K562 (cell line): Measurements from ENCODE around the gene NLRP10. TPM values are rescaled to one million over a fixed set of nuclear protein-coding genes. Genes with fewer than 3 reads are reported as not detected.

Source experiments
- CBFA2T2 ChIP-seq: fragments of 450-650 bp; conservative IDR thresholded peaks from 2 replicates; pipeline ENCODE4 v1.6.1; 2017; ENCODE audit warnings: mild to moderate bottlenecking
- CC2D1A ChIP-seq: fragments of 450-650 bp; IDR thresholded peaks from 2 replicates; pipeline ENCODE4 v1.6.1; 2017; ENCODE audit warnings: mild to moderate bottlenecking
- CREM ChIP-seq: IDR thresholded peaks from 2 replicates; pipeline ENCODE4 v1.6.1; 2014; ENCODE audit warnings: antibody characterized with exemption, low read depth
- EWSR1 ChIP-seq: fragments of 450-650 bp; IDR thresholded peaks from 2 replicates; pipeline ENCODE4 v1.6.1; 2018; ENCODE audit warnings: borderline replicate concordance, mild to moderate bottlenecking, low read depth, moderate library complexity; ENCODE audit not compliant: partially characterized antibody
- EZH2 ChIP-seq: IDR thresholded peaks from 2 replicates; pipeline ENCODE4 v1.6.1; 2012; ENCODE audit warnings: low read depth, mild to moderate bottlenecking, inconsistent platforms, low read length, borderline replicate concordance
- HNRNPLL ChIP-seq: fragments of 200-400 bp; formaldehyde crosslinking; IDR thresholded peaks from 2 replicates; pipeline ENCODE4 v1.6.1; 2017; ENCODE audit warnings: low read length, low read depth, mild to moderate bottlenecking; ENCODE audit not compliant: poor library complexity, severe bottlenecking
- LCOR ChIP-seq: sonication (generic); formaldehyde crosslinking; IDR thresholded peaks from 2 replicates; pipeline ENCODE4 v1.8.0; 2022; ENCODE audit warnings: mild to moderate bottlenecking, missing genetic modification reagents
- MAFK ChIP-seq: IDR thresholded peaks from 2 replicates; pipeline ENCODE4 v1.6.1; 2011; ENCODE audit warnings: low read length, improper control_type of control experiment
- NEUROD1 ChIP-seq: fragments of 150-350 bp; IDR thresholded peaks from 2 replicates; pipeline ENCODE4 v1.6.1; 2014; ENCODE audit warnings: borderline replicate concordance, low read length, low read depth; ENCODE audit not compliant: partially characterized antibody
- OTX1 ChIP-seq: fragments of 450-650 bp; formaldehyde crosslinking; IDR thresholded peaks from 2 replicates; pipeline ENCODE4 v1.4.0; 2022; ENCODE audit warnings: mild to moderate bottlenecking
- PHF8 ChIP-seq: fragments of 200-600 bp; sonication (generic); IDR thresholded peaks from 2 replicates; pipeline ENCODE4 v1.6.1; 2012; ENCODE audit warnings: mixed run types, mild to moderate bottlenecking, inconsistent platforms, low read length, moderate library complexity, borderline replicate concordance
- POLR2G ChIP-seq: fragments of 200-400 bp; formaldehyde crosslinking; IDR thresholded peaks from 2 replicates; pipeline ENCODE4 v1.6.1; 2017; ENCODE audit warnings: low read depth, mild to moderate bottlenecking, antibody characterized with exemption, low read length, moderate library complexity
- PTBP1 ChIP-seq: fragments of 200-400 bp; formaldehyde crosslinking; IDR thresholded peaks from 2 replicates; pipeline ENCODE4 v1.6.1; 2017; ENCODE audit warnings: low read depth, low read length
- RB1 ChIP-seq: fragments of 450-650 bp; IDR thresholded peaks from 2 replicates; pipeline ENCODE4 v1.6.1; 2017; ENCODE audit warnings: low read depth, mild to moderate bottlenecking
- RBBP5 ChIP-seq: fragments of 200-600 bp; sonication (generic); IDR thresholded peaks from 2 replicates; pipeline ENCODE4 v1.6.1; 2012; ENCODE audit warnings: borderline replicate concordance, mild to moderate bottlenecking, low read length, control low read depth, inconsistent platforms; ENCODE audit not compliant: insufficient read depth, poor library complexity, severe bottlenecking
- ZEB2 ChIP-seq: fragments of 450-650 bp; IDR thresholded peaks from 2 replicates; pipeline ENCODE4 v1.6.1; 2016
- ZNF121 ChIP-seq: sonication (generic); formaldehyde crosslinking; conservative IDR thresholded peaks from 2 replicates; pipeline ENCODE4 v1.8.0; 2022; ENCODE audit warnings: missing genetic modification reagents
- ZNF263 ChIP-seq: sonication (generic); formaldehyde crosslinking; IDR thresholded peaks from 2 replicates; pipeline ENCODE4 v1.8.0; 2022; ENCODE audit warnings: mild to moderate bottlenecking, missing genetic modification reagents, borderline replicate concordance
- ZZZ3 ChIP-seq: fragments of 450-650 bp; IDR thresholded peaks from 2 replicates; pipeline ENCODE4 v1.6.1; 2016; ENCODE audit warnings: antibody characterized with exemption, mild to moderate bottlenecking, moderate library complexity
- polyA plus RNA-seq, 8 experiments: library from polyadenylated mRNA; depleted of rRNA in 4 of 8; stranded (reverse) in 5 of 8; unstranded in 3 of 8; fragments of >200 nt; fragmentation: Nextera tagmentation in 2 of 8; fragmentation: Illumina TruSeq in 1 of 8; extraction: Ambion mirVana in 2 of 8; extraction: Trizol in 1 of 8; gene quantifications; 2 replicates each; pipeline versions ENCODE4 v1.2.1 to v1.2.3, GENCODE V29; 2011 to 2014; ENCODE audit warnings: inconsistent platforms in 1 of 8, missing spikeins in 1 of 8
- total RNA-seq, 7 experiments: library from RNA; depleted of rRNA in 6 of 7; stranded (reverse); fragments of >200 nt in 6 of 7; fragmentation: Illumina TruSeq in 2 of 7; extraction: Trizol in 2 of 7; gene quantifications; 2 replicates each; pipeline versions ENCODE4 v1.2.1 to v1.2.3, GENCODE V29; 2011 to 2021; ENCODE audit warnings: low replicate concordance in 1 of 7
- TF ChIP-seq, protein P1 (sequence below): sonication (generic); formaldehyde crosslinking; IDR thresholded peaks from 2 replicates; pipeline ENCODE4 v1.8.0; 2023; ENCODE audit warnings: mild to moderate bottlenecking, missing genetic modification reagents
- TF ChIP-seq, protein P2 (sequence below): sonication (generic); formaldehyde crosslinking; IDR thresholded peaks from 2 replicates; pipeline ENCODE4 v1.8.1; 2022; ENCODE audit warnings: missing genetic modification reagents
- TF ChIP-seq, protein P3 (sequence below): sonication (generic); formaldehyde crosslinking; IDR thresholded peaks from 2 replicates; pipeline ENCODE4 v1.8.0; 2023; ENCODE audit warnings: mild to moderate bottlenecking, missing genetic modification reagents

Gene NLRP10
- total and polyA plus RNA-seq, 9 of the 15 experiments (the other 6 are each of a cell fraction or from before 2014, with no cell fraction given), result 0.04 to 0.14 (median 0.09) TPM; not detected in 6

DNA sequence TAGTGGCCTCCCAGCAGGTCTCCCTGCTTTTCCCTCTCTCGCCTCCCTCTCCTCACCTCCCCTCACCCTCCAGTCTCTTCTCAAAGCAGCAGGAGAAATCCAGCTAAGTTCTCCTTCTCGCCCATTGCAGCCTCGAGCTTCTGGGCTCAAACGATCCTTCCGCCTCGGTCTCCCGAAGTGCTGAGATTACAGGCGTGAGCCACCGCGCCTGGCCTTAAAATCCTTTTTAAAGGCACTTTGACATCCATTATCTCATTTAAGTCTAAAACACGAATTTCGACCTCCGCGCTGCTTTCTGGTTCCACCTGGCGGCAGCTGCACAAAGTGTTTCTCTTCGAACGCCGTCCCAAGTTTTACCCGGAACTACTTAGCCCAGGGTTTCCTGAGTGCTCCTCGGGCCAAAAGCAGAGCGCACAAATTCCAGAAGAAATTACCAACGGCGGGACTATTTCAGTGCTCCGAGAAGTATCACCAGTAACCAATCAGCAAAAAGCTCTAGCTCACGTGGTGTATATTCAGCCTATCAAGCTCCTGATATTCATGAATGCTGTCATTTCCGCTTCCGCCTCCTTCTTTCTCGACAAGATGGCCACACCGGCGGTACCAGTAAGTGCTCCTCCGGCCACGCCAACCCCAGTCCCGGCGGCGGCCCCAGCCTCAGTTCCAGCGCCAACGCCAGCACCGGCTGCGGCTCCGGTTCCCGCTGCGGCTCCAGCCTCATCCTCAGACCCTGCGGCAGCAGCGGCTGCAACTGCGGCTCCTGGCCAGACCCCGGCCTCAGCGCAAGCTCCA is 21.7 kb upstream of the NLRP10 start, which contains the start of gene EIF3F (continued):
- TF ChIP-seq, protein P1, sequence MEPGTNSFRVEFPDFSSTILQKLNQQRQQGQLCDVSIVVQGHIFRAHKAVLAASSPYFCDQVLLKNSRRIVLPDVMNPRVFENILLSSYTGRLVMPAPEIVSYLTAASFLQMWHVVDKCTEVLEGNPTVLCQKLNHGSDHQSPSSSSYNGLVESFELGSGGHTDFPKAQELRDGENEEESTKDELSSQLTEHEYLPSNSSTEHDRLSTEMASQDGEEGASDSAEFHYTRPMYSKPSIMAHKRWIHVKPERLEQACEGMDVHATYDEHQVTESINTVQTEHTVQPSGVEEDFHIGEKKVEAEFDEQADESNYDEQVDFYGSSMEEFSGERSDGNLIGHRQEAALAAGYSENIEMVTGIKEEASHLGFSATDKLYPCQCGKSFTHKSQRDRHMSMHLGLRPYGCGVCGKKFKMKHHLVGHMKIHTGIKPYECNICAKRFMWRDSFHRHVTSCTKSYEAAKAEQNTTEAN, result 0 out of 2 replicates have a peak, but pooled peaks have one; percentile 67
- peak; percentile 81 for TF ChIP-seq POLR2G
- peak; percentile 69; the same call in 1 of the 2 replicates for TF ChIP-seq ZNF263 (CRISPR knock-in tag)
- 0 out of 2 replicates have a peak, but pooled peaks have one; percentile 50 for TF ChIP-seq ZZZ3
- no peak for TF ChIP-seq EWSR1
- peak; percentile 97 for TF ChIP-seq ZEB2
- peak; percentile 74; the same call in 1 of the 2 replicates for TF ChIP-seq LCOR (CRISPR knock-in tag)
- TF ChIP-seq OTX1, result peak; percentile 50; the same call in 1 of the 2 replicates
- peak; percentile 62 for TF ChIP-seq NEUROD1
- TF ChIP-seq HNRNPLL, result peak; percentile 41
- TF ChIP-seq ZNF121, result no peak
- TF ChIP-seq RB1, result peak; percentile 89
- peak; percentile 64 for TF ChIP-seq CBFA2T2
- TF ChIP-seq CC2D1A, result peak; percentile 87
- TF ChIP-seq, protein P2, sequence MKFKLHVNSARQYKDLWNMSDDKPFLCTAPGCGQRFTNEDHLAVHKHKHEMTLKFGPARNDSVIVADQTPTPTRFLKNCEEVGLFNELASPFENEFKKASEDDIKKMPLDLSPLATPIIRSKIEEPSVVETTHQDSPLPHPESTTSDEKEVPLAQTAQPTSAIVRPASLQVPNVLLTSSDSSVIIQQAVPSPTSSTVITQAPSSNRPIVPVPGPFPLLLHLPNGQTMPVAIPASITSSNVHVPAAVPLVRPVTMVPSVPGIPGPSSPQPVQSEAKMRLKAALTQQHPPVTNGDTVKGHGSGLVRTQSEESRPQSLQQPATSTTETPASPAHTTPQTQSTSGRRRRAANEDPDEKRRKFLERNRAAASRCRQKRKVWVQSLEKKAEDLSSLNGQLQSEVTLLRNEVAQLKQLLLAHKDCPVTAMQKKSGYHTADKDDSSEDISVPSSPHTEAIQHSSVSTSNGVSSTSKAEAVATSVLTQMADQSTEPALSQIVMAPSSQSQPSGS (CRISPR knock-in tag), result 0 out of 2 replicates have a peak, but pooled peaks have one; percentile 39
- TF ChIP-seq RBBP5, result peak; percentile 87
- TF ChIP-seq EZH2, result no peak
- TF ChIP-seq PTBP1, result no peak
- TF ChIP-seq CREM, result peak; percentile 82
- peak; percentile 73; the same call in 1 of the 2 replicates for TF ChIP-seq PHF8
- peak; percentile 4; the same call in 1 of the 2 replicates for TF ChIP-seq MAFK
- TF ChIP-seq, protein P3, sequence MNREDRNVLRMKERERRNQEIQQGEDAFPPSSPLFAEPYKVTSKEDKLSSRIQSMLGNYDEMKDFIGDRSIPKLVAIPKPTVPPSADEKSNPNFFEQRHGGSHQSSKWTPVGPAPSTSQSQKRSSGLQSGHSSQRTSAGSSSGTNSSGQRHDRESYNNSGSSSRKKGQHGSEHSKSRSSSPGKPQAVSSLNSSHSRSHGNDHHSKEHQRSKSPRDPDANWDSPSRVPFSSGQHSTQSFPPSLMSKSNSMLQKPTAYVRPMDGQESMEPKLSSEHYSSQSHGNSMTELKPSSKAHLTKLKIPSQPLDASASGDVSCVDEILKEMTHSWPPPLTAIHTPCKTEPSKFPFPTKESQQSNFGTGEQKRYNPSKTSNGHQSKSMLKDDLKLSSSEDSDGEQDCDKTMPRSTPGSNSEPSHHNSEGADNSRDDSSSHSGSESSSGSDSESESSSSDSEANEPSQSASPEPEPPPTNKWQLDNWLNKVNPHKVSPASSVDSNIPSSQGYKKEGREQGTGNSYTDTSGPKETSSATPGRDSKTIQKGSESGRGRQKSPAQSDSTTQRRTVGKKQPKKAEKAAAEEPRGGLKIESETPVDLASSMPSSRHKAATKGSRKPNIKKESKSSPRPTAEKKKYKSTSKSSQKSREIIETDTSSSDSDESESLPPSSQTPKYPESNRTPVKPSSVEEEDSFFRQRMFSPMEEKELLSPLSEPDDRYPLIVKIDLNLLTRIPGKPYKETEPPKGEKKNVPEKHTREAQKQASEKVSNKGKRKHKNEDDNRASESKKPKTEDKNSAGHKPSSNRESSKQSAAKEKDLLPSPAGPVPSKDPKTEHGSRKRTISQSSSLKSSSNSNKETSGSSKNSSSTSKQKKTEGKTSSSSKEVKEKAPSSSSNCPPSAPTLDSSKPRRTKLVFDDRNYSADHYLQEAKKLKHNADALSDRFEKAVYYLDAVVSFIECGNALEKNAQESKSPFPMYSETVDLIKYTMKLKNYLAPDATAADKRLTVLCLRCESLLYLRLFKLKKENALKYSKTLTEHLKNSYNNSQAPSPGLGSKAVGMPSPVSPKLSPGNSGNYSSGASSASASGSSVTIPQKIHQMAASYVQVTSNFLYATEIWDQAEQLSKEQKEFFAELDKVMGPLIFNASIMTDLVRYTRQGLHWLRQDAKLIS (CRISPR knock-in tag), result no peak; the same call in 1 of the 2 replicates
